ENCODE data around the gene RAB19. TPM values are rescaled to one million over a fixed set of nuclear protein-coding genes. Genes with fewer than 3 reads are reported as not detected.
"Not testable (repeated sequence)": the region's sequence is repeated elsewhere in the genome, so short reads cannot be mapped to it uniquely, and the experiment has no call there.

Gene RAB19
- total RNA-seq, 1 donor from 2014 or later = 10.2 TPM

- no peaks in the 10 kb centered on the region for H3K36me3 ChIP-seq (ENCODE audit: control insufficient read depth, insufficient read depth, low read length)
- H3K27me3 ChIP-seq (ENCODE audit: control insufficient read depth, insufficient read depth, low read length) = no peaks in the 10 kb centered on the region
- H3K4me3 ChIP-seq (ENCODE audit: low read depth, low read length) = no peak overlapping the region
- peak; percentile 81 for DNase-seq (ENCODE audit: low read depth)
- TF ChIP-seq, protein P1, sequence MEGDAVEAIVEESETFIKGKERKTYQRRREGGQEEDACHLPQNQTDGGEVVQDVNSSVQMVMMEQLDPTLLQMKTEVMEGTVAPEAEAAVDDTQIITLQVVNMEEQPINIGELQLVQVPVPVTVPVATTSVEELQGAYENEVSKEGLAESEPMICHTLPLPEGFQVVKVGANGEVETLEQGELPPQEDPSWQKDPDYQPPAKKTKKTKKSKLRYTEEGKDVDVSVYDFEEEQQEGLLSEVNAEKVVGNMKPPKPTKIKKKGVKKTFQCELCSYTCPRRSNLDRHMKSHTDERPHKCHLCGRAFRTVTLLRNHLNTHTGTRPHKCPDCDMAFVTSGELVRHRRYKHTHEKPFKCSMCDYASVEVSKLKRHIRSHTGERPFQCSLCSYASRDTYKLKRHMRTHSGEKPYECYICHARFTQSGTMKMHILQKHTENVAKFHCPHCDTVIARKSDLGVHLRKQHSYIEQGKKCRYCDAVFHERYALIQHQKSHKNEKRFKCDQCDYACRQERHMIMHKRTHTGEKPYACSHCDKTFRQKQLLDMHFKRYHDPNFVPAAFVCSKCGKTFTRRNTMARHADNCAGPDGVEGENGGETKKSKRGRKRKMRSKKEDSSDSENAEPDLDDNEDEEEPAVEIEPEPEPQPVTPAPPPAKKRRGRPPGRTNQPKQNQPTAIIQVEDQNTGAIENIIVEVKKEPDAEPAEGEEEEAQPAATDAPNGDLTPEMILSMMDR (IDR thresholded peaks at IDR 0.05; ENCODE audit: insufficient read depth, low read length, poor library complexity, severe bottlenecking) = no peak
Measured at GRCh38 chr7:140404565-140405065, 757 bp downstream of the RAB19 start.

- H3K36me3 ChIP-seq (ENCODE audit: control insufficient read depth, insufficient read depth, low read length) = no peaks in the 10 kb centered on the region
- no peak for DNase-seq (ENCODE audit: low read depth)
- no peak overlapping the region for H3K4me3 ChIP-seq (ENCODE audit: low read depth, low read length)
- peaks cover 2% of the 10 kb centered on the region for H3K27me3 ChIP-seq (ENCODE audit: control insufficient read depth, insufficient read depth, low read length)
- TF ChIP-seq, protein P1 (IDR thresholded peaks at IDR 0.05; ENCODE audit: insufficient read depth, low read length, poor library complexity, severe bottlenecking) = no peak
Measured at GRCh38 chr7:140415361-140415760, 11.5 kb downstream of the RAB19 start.

GRCh38 chr7:140415816-140416215 lies 12.0 kb downstream of the RAB19 start:
- not testable (repeated sequence) for H3K27me3 ChIP-seq (ENCODE audit: control insufficient read depth, insufficient read depth, low read length); H3K4me3 ChIP-seq (ENCODE audit: low read depth, low read length); DNase-seq (ENCODE audit: low read depth); H3K36me3 ChIP-seq (ENCODE audit: control insufficient read depth, insufficient read depth, low read length)

DNA sequence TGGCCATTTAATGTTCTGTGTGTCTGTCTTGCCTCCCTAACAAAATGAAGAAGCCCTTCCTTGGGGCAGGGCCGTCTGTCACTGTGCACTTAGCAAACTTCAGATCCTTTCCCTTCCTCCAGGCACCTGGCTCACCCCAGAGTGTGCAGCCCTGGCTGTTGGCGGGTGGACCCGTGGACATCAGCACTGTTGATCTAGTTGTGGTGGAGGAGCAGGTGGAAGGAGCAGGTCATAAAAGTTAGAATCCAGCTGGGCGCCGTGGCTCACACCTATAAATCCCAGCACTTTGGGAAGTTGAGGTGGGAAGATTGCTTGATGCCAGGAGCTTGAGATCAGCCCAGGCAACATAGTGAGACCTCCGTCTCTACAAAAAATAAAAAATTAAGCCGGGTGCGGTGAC lies 12.7 kb downstream of the RAB19 start:
- no peak for DNase-seq (ENCODE audit: low read depth)
- peaks cover 2% of the 10 kb centered on the region for H3K27me3 ChIP-seq (ENCODE audit: control insufficient read depth, insufficient read depth, low read length)
- TF ChIP-seq, protein P1 (IDR thresholded peaks at IDR 0.05; ENCODE audit: insufficient read depth, low read length, poor library complexity, severe bottlenecking) = no peak
- no peaks in the 10 kb centered on the region for H3K36me3 ChIP-seq (ENCODE audit: control insufficient read depth, insufficient read depth, low read length)
- no peak overlapping the region for H3K4me3 ChIP-seq (ENCODE audit: low read depth, low read length)

DNA sequence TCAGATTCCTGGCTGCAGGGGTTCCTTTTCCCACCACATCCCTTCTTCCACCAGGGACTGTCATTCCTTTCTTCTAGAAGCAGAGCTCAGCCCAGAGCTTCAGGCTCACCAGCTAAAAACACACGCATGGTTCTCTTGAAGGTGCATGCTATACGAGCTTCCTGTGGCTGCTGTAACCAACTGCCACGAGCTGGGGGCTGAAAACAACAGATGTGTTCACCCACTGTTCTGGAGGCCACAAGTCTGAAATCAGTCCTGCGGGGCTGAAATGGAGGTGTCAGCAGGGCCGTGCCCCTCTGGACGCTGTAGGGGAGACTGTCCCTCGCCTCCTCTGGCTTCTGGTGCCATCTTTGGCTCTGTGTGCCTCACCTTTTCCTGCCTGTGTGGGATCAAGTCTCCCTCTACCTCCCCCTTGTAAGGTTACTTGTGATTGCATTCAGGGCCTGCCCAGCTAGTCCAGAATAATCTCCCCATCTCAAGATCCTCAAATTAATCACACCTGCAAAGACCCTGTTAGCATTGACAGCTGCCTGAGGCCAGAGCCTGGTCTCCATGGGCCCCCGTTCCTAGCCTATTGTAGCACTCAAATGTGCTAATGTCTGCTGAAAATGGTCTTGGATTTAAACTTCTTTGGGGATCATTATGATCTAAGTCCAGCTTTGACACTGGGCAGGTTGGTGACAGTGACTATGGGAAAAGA lies 13.7 kb downstream of the RAB19 start:
- Histone ChIP-seq H3K36me3 (ENCODE audit: control insufficient read depth, insufficient read depth, low read length) (no peaks in the 10 kb centered on the region), H3K4me3 (ENCODE audit: low read depth, low read length) (no peak overlapping the region), H3K27me3 (ENCODE audit: control insufficient read depth, insufficient read depth, low read length) (peaks cover 2% of the 10 kb centered on the region)
- TF ChIP-seq, protein P1 (IDR thresholded peaks at IDR 0.05; ENCODE audit: insufficient read depth, low read length, poor library complexity, severe bottlenecking) = no peak
- no peak for DNase-seq (ENCODE audit: low read depth)

GRCh38 chr7:140418156-140418472 lies 14.3 kb downstream of the RAB19 start:
- not testable (repeated sequence) for H3K36me3 ChIP-seq (ENCODE audit: control insufficient read depth, insufficient read depth, low read length); H3K4me3 ChIP-seq (ENCODE audit: low read depth, low read length); DNase-seq (ENCODE audit: low read depth); H3K27me3 ChIP-seq (ENCODE audit: control insufficient read depth, insufficient read depth, low read length)

GRCh38 chr7:140418653-140419052 lies 14.8 kb downstream of the RAB19 start:
- TF ChIP-seq, protein P1 (IDR thresholded peaks at IDR 0.05; ENCODE audit: insufficient read depth, low read length, poor library complexity, severe bottlenecking) = no peak
- H3K4me3 ChIP-seq (ENCODE audit: low read depth, low read length) = no peak overlapping the region
- DNase-seq (ENCODE audit: low read depth) = no peak
- H3K27me3 ChIP-seq (ENCODE audit: control insufficient read depth, insufficient read depth, low read length) = peaks cover 2% of the 10 kb centered on the region
- H3K36me3 ChIP-seq (ENCODE audit: control insufficient read depth, insufficient read depth, low read length) = no peaks in the 10 kb centered on the region

Data from kidney epithelial cell (primary cell).